ENCODE results near the gene FAM162A.

FAM162A gene

DNA sequence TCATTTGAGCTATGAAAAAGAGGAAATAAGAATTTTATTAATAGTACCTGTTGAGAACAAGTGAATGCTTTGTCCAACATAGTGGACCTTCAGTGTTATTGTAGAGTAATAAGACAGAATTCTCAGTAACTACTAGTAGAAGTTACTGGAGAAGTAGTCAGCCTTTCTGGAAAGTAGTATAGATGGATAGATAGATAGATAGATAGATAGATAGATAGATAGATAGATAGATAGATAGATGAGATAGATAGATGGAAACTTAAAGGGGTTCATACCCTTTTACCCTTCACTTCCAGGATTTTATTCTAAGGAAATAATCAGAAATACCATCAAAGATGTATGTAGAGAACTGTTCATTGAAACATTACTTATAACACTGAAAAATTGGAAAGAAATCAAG lies 5.2 kb downstream of the FAM162A start:
- DNase-seq = no peak

DNA sequence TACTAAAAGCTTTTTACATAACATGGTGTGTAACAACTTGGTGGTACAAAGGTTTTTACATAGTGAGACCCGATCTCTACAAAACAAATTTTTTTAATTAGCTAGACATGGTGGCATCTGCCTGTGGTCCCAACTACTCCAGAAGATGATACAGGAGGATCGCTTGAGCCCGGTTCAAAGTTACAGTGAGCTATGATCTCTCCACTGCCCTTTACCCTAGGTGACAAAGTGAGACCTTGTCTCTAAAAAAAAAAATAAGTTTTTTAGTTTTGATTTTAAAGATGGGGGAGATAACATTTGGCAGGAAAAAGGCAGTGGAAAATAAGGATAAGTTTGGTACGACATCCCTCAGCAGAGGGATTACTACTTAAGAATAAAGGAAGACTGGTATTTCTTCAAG lies 5.9 kb downstream of the FAM162A start:
- no peak for DNase-seq

DNA sequence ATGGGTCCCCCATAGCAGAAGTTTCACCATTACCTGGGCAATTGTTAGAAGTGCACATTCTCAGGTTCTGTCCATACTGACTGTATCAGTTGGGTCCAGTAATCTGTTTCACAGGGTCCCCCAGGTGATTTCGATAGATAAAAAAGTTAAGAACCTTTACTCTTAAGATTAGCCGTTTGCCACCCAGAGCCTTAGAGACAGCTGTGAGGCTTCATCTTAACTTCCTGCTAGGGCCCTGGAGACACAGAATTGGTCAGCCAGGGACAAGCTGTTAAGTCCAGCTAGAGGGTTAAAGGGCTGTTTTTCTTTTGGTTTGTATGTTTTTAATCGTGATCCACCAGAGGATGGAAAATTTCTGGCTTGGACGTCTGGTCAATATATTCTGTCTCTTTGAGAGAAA lies 6.7 kb downstream of the FAM162A start:
- no peak for DNase-seq

DNA sequence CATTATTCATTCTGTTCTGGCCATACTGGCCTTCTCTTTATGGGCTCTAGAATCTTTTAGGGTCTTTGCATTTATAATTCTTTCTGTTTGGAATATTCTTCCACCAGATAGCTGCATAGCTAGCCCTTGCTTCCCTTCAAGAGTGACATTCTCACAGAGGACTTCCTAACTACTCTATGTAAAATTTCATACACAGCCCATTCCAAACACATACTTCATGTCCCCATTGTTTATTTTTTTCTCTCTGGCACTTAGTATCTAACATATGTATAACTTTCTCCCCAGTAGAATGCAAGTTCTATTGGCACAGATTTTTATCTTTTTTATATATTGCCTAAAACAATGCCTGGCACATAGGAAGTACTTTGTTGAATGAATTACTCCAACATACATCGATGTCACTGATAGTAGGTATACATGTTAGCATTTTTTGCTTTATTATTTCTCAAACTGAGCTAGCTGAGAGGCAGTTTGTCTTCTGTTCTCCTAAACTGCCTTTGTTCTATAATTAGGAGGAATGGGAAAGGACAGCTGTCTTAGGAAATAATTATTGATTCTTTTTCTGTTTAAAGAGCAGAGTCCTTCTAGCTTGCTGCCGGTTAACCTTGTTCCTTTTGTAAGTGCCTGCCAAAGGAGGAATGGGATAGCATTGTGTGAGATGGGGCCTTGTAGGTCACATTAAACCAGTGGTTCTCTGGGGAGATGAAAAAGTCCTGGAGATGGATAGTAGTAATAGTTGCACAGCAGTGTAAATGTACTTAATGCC lies 7.9 kb downstream of the FAM162A start:
- no peak for DNase-seq

DNA sequence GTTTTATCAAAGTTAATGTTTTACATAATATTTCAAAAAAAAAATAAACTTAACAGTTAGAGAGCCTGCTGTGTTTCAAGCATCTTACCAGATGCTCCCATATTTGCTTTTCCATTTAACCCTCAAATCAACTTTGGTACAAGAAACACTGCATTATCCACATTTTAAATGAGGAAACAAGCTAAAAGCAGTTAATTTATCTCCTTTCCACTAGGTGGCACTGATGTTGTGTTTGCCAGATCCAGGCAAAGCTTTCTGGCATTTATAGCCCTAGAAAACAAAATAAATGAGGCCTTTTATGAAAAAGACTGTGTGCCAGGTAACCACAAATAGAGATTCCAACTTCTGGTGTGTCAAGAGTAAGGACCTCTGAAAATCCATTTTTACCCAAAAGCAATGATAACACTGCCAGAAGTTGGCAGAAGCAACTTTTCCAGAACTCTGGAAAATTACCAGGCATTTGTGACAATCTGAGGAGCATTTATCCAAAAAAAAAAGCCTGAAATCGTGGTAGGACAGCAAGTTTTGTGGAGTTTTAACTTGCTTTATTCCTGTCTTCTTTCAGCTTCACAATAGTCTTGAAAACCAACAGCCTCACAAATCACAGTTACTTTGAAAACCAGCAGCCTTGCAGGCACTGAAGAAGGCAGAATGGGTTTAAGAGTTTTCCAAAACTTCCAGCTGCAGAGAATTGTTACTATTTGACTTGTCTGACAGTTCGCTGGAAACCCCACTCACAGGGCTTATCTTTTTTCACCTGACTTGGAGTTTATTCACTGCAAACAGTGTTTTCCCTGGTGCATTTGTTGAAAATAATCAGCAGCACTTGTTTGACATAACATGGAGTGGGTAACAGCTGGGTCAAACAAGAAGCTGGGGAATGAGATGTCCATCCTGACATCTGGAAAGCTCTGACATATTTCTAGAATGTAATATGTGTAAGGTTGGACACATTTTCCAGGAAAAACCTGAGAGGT lies 9.2 kb downstream of the FAM162A start:
- DNase-seq = peak; percentile 18

DNA sequence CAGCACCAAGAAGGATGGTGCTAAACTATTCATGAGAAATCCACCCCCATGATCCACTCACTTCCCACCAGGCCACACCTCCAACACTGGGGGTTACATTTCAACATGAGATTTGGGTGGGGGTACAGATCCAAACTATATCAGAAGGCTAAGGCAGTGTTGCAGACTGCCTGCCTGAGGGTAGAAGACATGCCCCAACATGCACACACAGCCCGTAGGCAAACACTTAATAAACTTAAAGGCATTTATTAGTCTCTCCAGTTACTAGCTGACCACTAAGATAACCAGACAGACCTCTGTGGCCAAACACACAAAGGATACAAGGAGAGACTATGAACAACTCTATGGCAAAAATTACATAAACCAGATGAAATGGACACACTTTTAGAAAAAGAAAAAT lies 10.2 kb downstream of the FAM162A start:
- no peak for DNase-seq

DNA sequence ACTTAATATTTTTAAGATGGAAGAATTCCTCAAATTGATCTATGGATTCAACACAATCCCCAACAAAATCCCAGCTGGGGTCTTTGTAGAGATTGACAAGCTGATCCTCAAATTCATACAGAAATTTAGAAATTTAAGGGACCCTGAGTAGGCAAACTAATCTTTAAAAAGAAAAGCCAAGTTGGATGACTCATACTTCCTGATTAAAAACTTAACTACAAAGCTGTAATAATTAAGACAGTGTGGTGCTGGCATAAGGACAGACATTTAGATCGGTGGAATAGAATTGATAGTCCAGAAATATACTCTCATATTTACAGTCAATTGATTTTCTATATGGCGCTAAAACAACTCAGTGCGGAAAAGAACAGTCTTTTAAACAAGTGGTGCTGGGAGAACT lies 11.6 kb downstream of the FAM162A start:
- no peak for DNase-seq

DNA sequence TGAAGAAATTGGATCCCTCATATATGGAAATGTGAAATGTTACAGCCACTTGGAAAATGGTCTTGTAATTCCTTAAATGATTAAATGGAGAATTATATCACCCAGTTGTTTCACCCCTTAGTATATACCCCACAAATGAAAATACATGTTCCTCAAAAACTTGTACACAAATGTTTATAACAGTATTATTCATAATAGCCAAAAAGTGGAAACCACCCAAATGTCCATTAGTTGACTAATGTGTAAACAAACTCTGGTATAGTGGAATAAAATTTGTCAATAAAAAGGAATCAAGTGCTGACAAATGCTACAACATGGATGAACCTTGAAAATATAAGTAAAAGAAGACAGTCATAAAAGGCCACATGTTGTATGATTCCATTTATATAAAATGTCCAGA lies 12.5 kb downstream of the FAM162A start:
- no peak for DNase-seq

DNA sequence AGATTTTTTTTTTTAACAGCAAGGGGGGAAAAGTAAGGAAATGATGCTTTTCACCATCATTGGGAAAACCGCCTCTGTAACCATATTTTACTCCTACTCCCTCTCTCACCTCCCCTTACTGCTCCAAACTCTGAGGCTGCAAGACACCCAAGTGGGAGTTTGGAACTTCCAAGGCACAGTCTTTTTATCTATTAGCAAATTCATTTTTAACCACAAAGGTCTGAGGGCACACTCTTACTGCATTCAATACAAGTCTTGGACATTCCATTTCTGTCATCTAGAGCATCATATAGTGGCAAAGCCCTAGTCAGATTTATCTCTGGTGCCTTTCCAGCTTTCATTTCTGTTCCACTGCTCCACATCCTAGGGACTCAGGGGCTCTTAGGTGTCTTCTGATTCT lies 13.2 kb downstream of the FAM162A start:
- no peak for DNase-seq

DNA sequence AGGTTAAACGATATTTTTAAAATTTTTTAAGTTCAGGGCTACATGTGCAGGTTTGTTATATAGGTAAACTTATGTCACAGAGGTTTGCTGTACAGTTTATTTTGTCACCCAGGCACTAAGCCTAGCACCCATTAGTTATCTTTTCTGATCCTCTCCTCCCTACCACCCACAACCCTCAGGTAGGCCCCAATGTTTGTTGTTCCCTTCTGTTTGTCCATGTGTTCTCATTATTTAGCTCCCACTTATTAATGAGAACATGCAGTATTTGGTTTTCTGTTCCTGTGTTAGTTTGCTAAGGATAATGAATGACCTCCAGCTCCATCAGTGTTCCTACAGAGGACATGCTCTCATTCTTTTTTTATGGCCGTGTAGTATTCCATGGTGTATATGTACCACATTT lies 14.9 kb downstream of the FAM162A start:
- no peak for DNase-seq

DNA sequence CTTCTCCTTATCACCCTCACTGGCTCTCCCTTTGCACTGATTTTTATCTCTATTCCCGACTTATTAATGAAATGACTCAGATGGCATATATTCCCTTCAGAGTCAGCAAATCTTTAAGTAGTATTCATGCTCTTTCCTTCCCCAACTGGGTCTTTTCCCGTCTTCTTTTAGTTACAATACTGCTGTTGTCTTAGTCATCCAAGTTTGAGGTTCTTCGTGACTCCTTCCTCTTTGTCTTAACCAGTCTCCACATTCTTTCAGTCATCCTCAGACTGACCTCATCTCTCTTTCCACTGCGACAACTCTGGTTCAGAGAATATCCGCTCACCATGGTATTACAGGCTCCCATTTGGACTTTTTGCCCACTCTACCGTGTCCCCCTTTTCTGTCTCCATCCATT lies 19.5 kb downstream of the FAM162A start:
- DNase-seq = no peak

DNA sequence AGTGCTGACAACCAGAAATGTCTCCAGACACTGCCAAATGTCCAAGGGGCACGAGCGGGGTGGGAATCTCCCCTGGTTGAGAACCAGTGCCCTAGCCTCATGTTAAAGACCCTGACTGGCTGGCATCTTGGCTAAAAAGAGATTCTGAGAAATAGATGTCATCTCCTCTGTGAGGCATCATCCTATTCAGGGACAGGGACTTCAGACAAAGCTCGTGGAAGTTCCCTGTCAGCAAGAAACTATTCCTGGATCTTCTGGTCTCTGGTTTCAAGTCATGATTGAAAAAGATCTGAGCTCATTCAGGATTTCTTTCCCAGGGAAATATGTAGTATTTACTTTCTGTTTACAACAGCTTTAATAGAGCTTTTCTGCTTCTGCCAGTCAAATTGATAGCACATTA lies 21.0 kb downstream of the FAM162A start:
- no peak for DNase-seq

DNA sequence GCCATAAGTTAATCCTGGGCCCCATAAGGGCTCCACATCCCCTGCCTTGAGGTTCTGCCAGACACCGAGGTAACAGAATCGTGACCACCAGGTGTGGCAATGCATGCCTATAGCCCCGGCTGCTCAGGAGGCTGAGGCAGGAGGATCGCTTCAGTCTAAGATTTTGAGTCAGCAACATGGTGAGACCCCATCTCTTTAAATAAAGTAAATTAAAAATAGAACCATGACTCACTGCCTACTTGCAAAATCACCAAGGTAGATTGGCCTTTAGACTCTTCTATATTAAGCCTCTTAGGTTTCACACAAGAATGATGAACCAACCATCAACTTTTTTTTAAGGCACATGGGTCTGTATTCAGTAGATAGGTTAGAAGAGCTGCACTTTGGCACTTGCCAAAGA lies 22.2 kb downstream of the FAM162A start:
- DNase-seq = no peak

DNA sequence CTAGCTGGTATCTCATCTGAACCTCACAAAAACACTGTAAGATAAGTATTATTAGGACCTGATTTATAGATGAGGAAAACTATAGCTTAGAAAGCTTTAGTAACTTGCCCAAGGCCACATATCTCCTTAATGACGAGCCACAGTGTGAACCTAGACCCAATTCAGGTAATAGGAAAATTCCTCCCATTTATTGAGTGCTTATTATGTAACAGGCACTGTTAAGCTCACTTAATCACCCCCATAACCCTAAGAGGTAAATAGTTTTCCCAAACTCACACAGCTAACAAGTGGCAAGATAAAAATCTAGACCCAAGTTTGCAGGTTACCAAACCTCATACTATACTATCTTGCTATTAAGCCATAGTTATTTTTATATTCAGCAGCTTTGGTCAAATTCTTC lies 24.0 kb downstream of the FAM162A start:
- no peak for DNase-seq

DNA sequence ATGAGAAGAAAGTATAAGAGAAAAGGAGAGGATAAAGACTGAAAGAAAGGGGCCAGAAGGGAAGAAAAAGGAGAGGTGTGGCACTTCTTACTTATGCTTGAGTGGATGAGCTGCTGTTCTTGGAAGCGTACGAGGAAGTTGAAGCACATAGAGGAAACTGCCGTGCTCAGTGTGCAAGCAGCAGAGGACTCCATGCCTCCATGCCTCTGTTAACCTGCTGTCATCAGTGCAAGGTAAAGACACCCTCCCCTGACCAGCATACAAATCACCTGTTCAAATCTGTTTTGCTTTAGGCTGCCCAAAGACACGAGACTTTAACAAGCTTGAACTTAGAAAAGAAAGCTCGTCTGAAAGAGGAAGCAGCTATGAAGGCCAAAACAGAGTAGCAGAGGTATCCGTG lies 25.5 kb downstream of the FAM162A start:
- DNase-seq = no peak

DNA sequence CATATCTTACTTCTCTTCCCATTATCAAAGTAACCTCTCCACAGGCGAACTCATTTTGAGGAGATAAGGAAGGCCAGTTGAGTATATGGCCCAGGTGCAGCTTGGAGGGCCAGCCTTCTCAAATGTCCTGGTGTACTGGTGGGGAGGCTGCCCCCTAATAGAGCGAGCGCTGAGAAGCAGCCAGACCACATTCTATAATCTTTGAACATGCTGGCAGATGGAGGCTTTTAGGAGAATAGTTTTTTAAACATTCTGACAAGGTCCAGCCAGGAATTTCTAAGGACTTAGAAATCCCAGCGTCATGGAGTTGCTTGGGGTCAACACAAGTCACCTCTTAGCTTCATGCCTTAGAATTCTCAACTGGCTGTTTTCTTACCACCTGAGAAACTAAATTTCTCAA lies 26.1 kb downstream of the FAM162A start:
- DNase-seq = no peak

DNA sequence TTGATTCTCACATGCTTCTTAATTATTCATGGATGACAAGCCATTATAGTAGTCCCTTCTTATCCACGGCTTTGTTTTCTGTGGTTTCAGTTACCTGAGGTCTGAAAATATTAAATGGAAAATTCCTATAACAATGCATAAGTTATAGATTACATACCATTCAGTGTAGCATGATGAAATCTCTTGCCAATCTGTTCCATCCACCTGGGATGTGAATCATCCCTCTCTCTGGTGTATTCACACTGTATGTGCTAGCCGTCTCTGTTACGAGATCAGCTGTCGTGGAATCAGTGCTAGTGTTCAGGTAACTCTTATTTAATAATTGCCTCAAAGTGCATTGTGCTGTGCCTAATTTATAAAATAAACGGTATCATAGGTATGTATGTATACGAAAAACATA lies 26.7 kb downstream of the FAM162A start:
- no peak for DNase-seq

DNA sequence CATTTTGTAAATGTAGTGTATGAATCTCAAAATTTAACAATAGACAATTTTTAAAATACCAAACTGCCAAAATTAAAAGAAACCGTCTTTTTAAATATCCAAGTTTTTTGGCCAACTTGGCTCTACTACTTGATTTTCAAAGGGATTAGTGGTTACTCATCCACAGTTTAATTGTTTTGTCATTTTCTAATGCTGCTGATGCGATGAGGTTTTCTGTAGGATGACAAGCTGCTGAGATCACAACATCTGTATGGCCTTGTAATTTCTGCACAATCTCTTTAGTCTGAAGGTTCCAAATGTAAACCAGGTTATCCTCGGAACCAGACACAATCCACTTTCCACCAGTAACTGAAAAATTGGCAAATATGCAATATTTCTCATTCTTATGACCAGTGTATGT lies 30.4 kb downstream of the FAM162A start:
- DNase-seq = no peak

DNA sequence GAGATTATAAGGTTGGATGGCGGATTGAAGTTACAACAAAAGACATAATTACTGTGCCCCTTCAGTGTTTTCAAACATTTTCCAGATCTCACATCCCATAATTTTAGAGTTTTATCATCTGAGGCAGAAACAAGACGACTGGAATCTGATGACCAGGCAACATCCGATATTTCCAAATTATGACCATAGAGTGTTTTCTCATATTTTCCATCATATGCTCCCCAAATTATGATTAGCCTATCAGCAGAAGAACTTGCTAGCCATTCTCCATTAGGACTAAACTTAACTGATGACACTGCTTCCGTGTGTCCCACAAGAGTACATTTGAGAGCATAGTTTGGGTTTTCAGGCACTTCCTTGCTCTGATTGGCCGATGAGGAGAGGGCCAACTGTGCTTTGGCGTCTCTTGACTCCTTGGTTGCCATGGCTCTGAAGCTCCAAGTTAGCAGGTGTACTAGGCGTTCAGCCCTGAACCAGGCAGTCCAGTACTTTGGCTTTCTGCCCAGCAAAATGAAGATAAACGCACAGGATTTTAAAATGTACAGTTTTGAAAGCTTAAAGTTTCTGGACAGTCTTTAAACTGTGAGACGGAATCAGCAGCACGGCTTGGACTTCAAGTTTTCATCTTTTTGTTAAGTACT lies 31.2 kb downstream of the FAM162A start:
- DNase-seq = peak; percentile 48

DNA sequence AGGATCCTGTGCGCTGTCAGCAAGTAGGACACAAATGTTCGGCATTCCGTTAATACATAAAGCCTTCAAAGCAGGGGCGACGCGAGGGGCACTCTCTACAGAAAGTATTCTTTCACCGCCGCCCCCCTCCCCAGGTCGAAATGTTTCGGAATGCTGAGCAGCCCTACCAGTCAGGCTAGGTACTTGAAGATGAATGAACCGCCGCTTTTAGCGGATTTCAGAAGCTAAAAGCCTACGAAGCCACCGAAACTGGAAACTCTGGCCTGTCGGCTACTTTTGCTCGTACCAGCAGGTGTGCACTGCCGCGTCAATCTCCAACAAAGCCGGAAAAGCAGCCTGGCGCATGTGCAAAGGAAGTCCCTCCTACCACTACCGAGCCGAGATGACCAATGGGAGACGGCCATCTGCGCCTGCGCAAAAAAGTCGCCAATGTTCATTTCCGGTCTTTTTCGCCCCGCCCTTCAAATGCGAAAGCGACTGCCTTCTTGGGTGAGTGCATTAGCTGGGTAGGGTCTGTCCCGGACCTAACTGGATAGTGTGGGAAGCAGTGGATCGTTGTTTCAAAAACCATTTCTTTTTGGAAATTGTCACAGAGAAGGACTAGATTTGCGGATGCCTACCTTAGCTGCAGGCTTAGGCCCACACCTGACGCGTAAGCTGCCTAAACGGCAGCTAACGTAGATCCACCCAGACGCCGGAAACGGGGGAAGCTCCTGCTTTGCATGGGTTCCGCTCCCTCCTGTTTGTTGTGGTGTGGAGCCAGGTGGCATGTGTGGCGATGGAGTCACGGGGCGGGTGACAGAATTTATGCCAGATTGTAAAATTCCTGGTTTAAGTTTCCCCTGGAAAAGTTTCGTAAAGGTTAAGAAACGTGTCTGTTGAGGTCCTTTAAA lies 32.0 kb downstream of the FAM162A start, which contains the start of gene WDR5B:
Gene WDR5B (minus strand): TSS at position 301 of the 893 bp plus-strand sequence. CDS start 534 bp downstream, outside the sequence.
- peak; percentile 98 for DNase-seq

DNA sequence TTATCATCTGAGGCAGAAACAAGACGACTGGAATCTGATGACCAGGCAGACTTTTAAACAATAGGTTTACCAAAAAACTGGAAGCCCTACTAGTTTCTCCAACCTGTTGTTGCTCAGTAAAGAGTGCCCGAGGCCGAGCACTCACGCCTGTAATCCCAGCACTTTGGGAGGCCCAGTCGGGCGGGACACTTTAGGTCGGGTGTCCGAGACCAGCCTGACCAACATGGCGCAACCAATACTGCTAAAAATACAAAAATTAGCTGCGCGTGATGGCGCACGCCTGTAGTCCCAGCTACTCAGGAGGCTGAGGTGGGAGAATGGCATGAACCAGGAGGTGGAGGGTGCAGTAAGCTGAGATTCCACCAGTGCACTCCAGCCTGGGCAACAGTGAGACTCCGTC lies 33.0 kb downstream of the FAM162A start:
- DNase-seq = no peak

DNA sequence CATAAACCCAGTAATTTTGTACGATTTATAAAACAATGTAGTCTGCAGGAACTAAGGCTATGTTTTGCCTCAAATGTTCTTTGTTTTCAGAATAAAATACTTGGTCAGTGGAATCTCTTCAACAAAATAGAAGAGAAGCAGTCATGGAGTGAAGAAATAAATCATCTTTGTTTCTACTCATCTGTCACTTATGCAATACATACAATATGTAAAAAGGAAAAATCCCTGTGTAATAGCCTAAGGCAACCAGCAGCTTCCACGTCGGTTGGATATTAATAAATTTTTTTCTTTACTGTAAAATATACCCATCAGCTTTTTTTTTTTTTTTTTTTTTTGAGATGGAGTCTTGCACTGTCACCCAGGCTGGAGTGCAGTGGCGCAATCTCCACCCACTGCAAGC lies 37.1 kb downstream of the FAM162A start:
- DNase-seq = no peak
